H9 (cell line): ENCODE data around the gene JAKMIP1. TPM values are rescaled to one million over a fixed set of nuclear protein-coding genes. Genes with fewer than 3 reads are reported as not detected.

Source experiments
- DNase-seq: peaks from one replicate; pipeline ENCODE4 v3.0.0-alpha.2; 2017
- H2AFZ ChIP-seq: one replicate; pipeline ENCODE4 v1.6.1; 2013; ENCODE audit warnings: mild to moderate bottlenecking, low read length, control low read depth, moderate library complexity
- H2AK5ac ChIP-seq: 2 replicates; pipeline ENCODE4 v1.6.1; 2013; ENCODE audit warnings: low read length, control low read depth, mixed read lengths; ENCODE audit not compliant: insufficient read length
- H2BK120ac ChIP-seq: one replicate; pipeline ENCODE4 v1.6.1; 2013; ENCODE audit warnings: low read depth, mild to moderate bottlenecking, low read length, control low read depth, inconsistent platforms; ENCODE audit not compliant: poor library complexity, severe bottlenecking
- H2BK12ac ChIP-seq: 2 replicates; pipeline ENCODE4 v1.6.1; 2013; ENCODE audit warnings: low read length, control low read depth, mixed read lengths, low read depth; ENCODE audit not compliant: insufficient read length
- H2BK15ac ChIP-seq: 2 replicates; pipeline ENCODE4 v1.6.1; 2013; ENCODE audit warnings: low read depth, low read length, control low read depth
- H2BK20ac ChIP-seq: one replicate; pipeline ENCODE4 v1.6.1; 2013; ENCODE audit warnings: low read depth, mild to moderate bottlenecking, low read length, control low read depth, inconsistent platforms; ENCODE audit not compliant: poor library complexity, severe bottlenecking
- H2BK5ac ChIP-seq: 2 replicates; pipeline ENCODE4 v1.6.1; 2013; ENCODE audit warnings: low read length, control low read depth, mixed read lengths; ENCODE audit not compliant: insufficient read length
- H3K14ac ChIP-seq: 2 replicates; pipeline ENCODE4 v1.6.1; 2013; ENCODE audit warnings: low read length, control low read depth; ENCODE audit not compliant: insufficient read depth
- H3K18ac ChIP-seq: 2 replicates; pipeline ENCODE4 v1.6.1; 2013; ENCODE audit warnings: low read depth, mild to moderate bottlenecking, mixed read lengths, low read length, control low read depth; ENCODE audit not compliant: insufficient read length
- H3K23ac ChIP-seq: 2 replicates; pipeline ENCODE4 v1.6.1; 2013; ENCODE audit warnings: low read length, control low read depth, mixed read lengths, low read depth; ENCODE audit not compliant: insufficient read length
- H3K23me2 ChIP-seq: 2 replicates; pipeline ENCODE4 v1.6.1; 2013; ENCODE audit warnings: low read depth, mild to moderate bottlenecking, mixed read lengths, low read length, control low read depth; ENCODE audit not compliant: insufficient read length, poor library complexity, severe bottlenecking
- H3K27ac ChIP-seq: 2 replicates; pipeline ENCODE4 v1.5.1; 2013; ENCODE audit warnings: low read length, control low read depth, mixed read lengths, low read depth; ENCODE audit not compliant: insufficient read length
- H3K27me3 ChIP-seq: 2 replicates; pipeline ENCODE4 v1.6.1; 2013; ENCODE audit warnings: low read length, control low read depth, inconsistent platforms; ENCODE audit not compliant: insufficient read depth
- H3K4ac ChIP-seq: 2 replicates; pipeline ENCODE4 v1.6.1; 2013; ENCODE audit warnings: low read depth, mild to moderate bottlenecking, control low read depth, inconsistent platforms, low read length, moderate library complexity
- H3K4me1 ChIP-seq: 2 replicates; pipeline ENCODE4 v1.6.1; 2013; ENCODE audit warnings: low read length, control low read depth, inconsistent platforms; ENCODE audit not compliant: insufficient read depth
- H3K4me2 ChIP-seq: 2 replicates; pipeline ENCODE4 v1.6.1; 2013; ENCODE audit warnings: low read length, control low read depth, mixed read lengths; ENCODE audit not compliant: insufficient read length, insufficient read depth
- H3K56ac ChIP-seq: 2 replicates; pipeline ENCODE4 v1.6.1; 2013; ENCODE audit warnings: low read depth, mild to moderate bottlenecking, mixed read lengths, low read length, control low read depth; ENCODE audit not compliant: insufficient read length
- H3K79me1 ChIP-seq: 2 replicates; pipeline ENCODE4 v1.6.1; 2013; ENCODE audit warnings: low read depth, mild to moderate bottlenecking, moderate library complexity, low read length, control low read depth, inconsistent platforms; ENCODE audit not compliant: insufficient read depth, poor library complexity, severe bottlenecking
- H3K79me2 ChIP-seq: 2 replicates; pipeline ENCODE4 v1.6.1; 2013; ENCODE audit warnings: low read length, control low read depth, inconsistent platforms; ENCODE audit not compliant: insufficient read depth
- H3K9ac ChIP-seq: 2 replicates; pipeline ENCODE4 v1.6.1; 2013; ENCODE audit warnings: low read length, control low read depth, mixed read lengths; ENCODE audit not compliant: insufficient read length; ENCODE audit errors: extremely low read depth
- H3K9me3 ChIP-seq: one replicate; pipeline ENCODE4 v1.6.1; 2013; ENCODE audit warnings: low read depth, low read length, inconsistent platforms; ENCODE audit not compliant: control insufficient read depth
- H3T11ph ChIP-seq: one replicate; pipeline ENCODE4 v1.6.1; 2013; ENCODE audit warnings: mild to moderate bottlenecking, low read length, control low read depth, inconsistent platforms
- H4K20me1 ChIP-seq: one replicate; pipeline ENCODE4 v1.6.1; 2013; ENCODE audit not compliant: control insufficient read depth, insufficient read length, insufficient read depth
- H4K5ac ChIP-seq: 2 replicates; pipeline ENCODE4 v1.6.1; 2013; ENCODE audit warnings: low read depth, mild to moderate bottlenecking, mixed read lengths, low read length, control low read depth; ENCODE audit not compliant: insufficient read length
- H4K8ac ChIP-seq: replicated peaks from 2 replicates; pipeline ENCODE4 v1.6.1; 2013; ENCODE audit warnings: low read length, control low read depth, mixed read lengths, low read depth; ENCODE audit not compliant: insufficient read length
- H4K91ac ChIP-seq: 2 replicates; pipeline ENCODE4 v1.6.1; 2013; ENCODE audit warnings: low read depth, mild to moderate bottlenecking, moderate library complexity, mixed read lengths, low read length, control low read depth; ENCODE audit not compliant: insufficient read length
- H3K27ac Mint-ChIP-seq, 3 experiments: 2 replicates in 2 of 3; 3 replicates in 1 of 3; pipeline ENCODE4 v1.8.0; 2020 to 2021; ENCODE audit warnings: mixed read lengths in 3 of 3, mild to moderate bottlenecking in 1 of 3, moderate library complexity in 1 of 3
- H3K27me3 Mint-ChIP-seq: 2 replicates; pipeline ENCODE4 v1.8.0; 2021; ENCODE audit warnings: low read depth, mild to moderate bottlenecking, moderate library complexity, mixed read lengths
- H3K36me3 Mint-ChIP-seq, 3 experiments: 2 replicates in 2 of 3; 3 replicates in 1 of 3; pipeline ENCODE4 v1.8.0; 2020 to 2021; ENCODE audit warnings: low read depth in 3 of 3, mixed read lengths in 3 of 3; ENCODE audit not compliant: insufficient read depth in 1 of 3
- H3K4me1 Mint-ChIP-seq, 2 experiments: 2 replicates each; pipeline ENCODE4 v1.8.0; 2020; ENCODE audit warnings: mixed read lengths in 2 of 2
- H3K4me3 Mint-ChIP-seq, 2 experiments: 2 replicates in 1 of 2; 3 replicates in 1 of 2; pipeline ENCODE4 v1.8.0; 2020 to 2021; ENCODE audit warnings: mild to moderate bottlenecking in 2 of 2, mixed read lengths in 2 of 2, moderate library complexity in 1 of 2
- H3K9me3 Mint-ChIP-seq, 2 experiments: 2 replicates in 1 of 2; 3 replicates in 1 of 2; pipeline ENCODE4 v1.8.0; 2020; ENCODE audit warnings: mild to moderate bottlenecking in 2 of 2, mixed read lengths in 2 of 2, moderate library complexity in 1 of 2
- WGBS: extraction: QIAGEN DNeasy Blood & Tissue Kit; methylation state at CpG from one replicate; pipeline ENCODE4 v1.1.7; 2013; ENCODE audit warnings: missing lambda C conversion rate, low lambda C conversion rate, mixed read lengths; ENCODE audit not compliant: insufficient read length; ENCODE audit errors: extremely low coverage; 5-methylcytosine and 5-hydroxymethylcytosine counted together
- total RNA-seq: library from RNA; stranded (reverse); gene quantifications from 2 replicates; pipeline ENCODE4 v1.2.1, GENCODE V29; 2021
- TF ChIP-seq, protein P1 (sequence below): fragments of 200-600 bp; sonication (generic); conservative IDR thresholded peaks from 3 replicates; pipeline ENCODE4 v1.8.0; 2021; ENCODE audit warnings: antibody characterized with exemption, mild to moderate bottlenecking

The JAKMIP1 gene
- total RNA-seq, 1 experiment from 2014 or later, result 1.5 TPM

DNA sequence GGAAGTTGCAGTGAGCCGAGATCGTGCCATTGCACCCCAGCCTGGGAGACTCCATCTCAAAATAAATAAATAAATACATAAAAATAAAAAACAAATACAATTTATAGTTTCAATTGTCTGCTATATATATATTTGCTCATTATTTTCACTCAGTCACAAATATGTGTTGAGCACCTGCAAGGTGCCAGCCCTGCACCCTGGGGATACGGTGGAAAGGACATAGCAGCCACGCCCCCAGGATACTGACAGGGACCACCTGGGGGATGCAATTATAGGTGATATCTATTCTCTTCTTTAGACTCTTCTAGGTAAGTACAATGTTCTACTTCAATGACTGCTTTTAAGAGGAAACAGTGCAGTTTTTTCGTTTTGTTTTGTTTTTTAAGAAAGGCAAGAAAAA, 85.0 kb downstream of the JAKMIP1 start:
- Histone ChIP-seq H2BK12ac (no peak overlapping the region), H3K23me2 (no peaks in the 10 kb centered on the region), H4K91ac (no peak overlapping the region), H3K4ac (no peak overlapping the region), H3K4me1 (peaks cover 13% of the 10 kb centered on the region), H4K20me1 (no peaks in the 10 kb centered on the region), H3K79me1 (no peaks in the 10 kb centered on the region), H4K8ac (no peak overlapping the region), H2AK5ac (no peak overlapping the region), H3K27ac (no peak overlapping the region), H2BK5ac (no peak overlapping the region), H4K5ac (no peak overlapping the region), H3K9me3 (no peaks in the 10 kb centered on the region), H3K27me3 (no peaks in the 10 kb centered on the region), H3K4me2 (no peak overlapping the region), H2BK20ac (no peak overlapping the region), H2BK15ac (no peak overlapping the region), H3K79me2 (no peaks in the 10 kb centered on the region), H3K18ac (no peak overlapping the region), H3K56ac (no peak overlapping the region), H2AFZ (no peak overlapping the region), H3K23ac (no peak overlapping the region), H3K14ac (no peak overlapping the region), H3T11ph (no peak overlapping the region), H2BK120ac (no peak overlapping the region), H3K9ac (no peak overlapping the region)
- Mint-ChIP-seq H3K36me3 (no peaks in the 10 kb centered on the region), H3K4me1 (peaks cover 35 to 50% of the 10 kb centered on the region in 2 experiments), H3K9me3 (no peaks in the 10 kb centered on the region), H3K27ac (no peak overlapping the region), H3K4me3 (no peak overlapping the region; a peak in 1 of 5 replicates), H3K27me3 (peaks cover 44% of the 10 kb centered on the region)
- TF ChIP-seq, protein P1, sequence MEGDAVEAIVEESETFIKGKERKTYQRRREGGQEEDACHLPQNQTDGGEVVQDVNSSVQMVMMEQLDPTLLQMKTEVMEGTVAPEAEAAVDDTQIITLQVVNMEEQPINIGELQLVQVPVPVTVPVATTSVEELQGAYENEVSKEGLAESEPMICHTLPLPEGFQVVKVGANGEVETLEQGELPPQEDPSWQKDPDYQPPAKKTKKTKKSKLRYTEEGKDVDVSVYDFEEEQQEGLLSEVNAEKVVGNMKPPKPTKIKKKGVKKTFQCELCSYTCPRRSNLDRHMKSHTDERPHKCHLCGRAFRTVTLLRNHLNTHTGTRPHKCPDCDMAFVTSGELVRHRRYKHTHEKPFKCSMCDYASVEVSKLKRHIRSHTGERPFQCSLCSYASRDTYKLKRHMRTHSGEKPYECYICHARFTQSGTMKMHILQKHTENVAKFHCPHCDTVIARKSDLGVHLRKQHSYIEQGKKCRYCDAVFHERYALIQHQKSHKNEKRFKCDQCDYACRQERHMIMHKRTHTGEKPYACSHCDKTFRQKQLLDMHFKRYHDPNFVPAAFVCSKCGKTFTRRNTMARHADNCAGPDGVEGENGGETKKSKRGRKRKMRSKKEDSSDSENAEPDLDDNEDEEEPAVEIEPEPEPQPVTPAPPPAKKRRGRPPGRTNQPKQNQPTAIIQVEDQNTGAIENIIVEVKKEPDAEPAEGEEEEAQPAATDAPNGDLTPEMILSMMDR, result no peak
- no CpG with 5 or more reads among the region's 5 CpGs for WGBS
- DNase-seq, result no peak
